Heart right ventricle (tissue), 16 donors: ENCODE data around the gene RPGRIP1. TPM values are rescaled to one million over a fixed set of nuclear protein-coding genes. Genes with fewer than 3 reads are reported as not detected.

Source experiments
- ATAC-seq, 8 donors: fragments of 200-7000 bp; cut with Tn5 transposase; one replicate each; pipeline ENCODE4 v1.9.1; 2020; ENCODE audit warnings: mild to moderate bottlenecking in 8 of 8, moderate library complexity in 8 of 8, moderate number of reproducible peaks in 1 of 8
- DNase-seq, 2 donors: peaks; one replicate each; pipeline ENCODE4 v3.0.0-alpha.2; 2020
- H3K27ac ChIP-seq, 10 donors: fragments of 200-600 bp; sonication (generic) in 2 of 10; one replicate each; pipeline versions ENCODE4 v1.5.0 to v1.8.0; 2020 to 2022; ENCODE audit warnings: mild to moderate bottlenecking in 3 of 10
- H3K27me3 ChIP-seq, 7 donors: fragments of 200-600 bp; one replicate each; pipeline ENCODE4 v1.8.0; 2021 to 2022; ENCODE audit warnings: mild to moderate bottlenecking in 2 of 7
- H3K36me3 ChIP-seq, 9 donors: fragments of 200-600 bp; sonication (generic) in 1 of 9; one replicate each; pipeline versions ENCODE4 v1.5.0 to v1.8.0; 2020 to 2022; ENCODE audit warnings: mild to moderate bottlenecking in 2 of 9
- H3K4me1 ChIP-seq, 9 donors: fragments of 200-600 bp; sonication (generic) in 1 of 9; one replicate each; pipeline versions ENCODE4 v1.5.0 to v1.8.0; 2020 to 2022; ENCODE audit warnings: mild to moderate bottlenecking in 4 of 9
- H3K4me3 ChIP-seq, 10 donors: fragments of 200-600 bp; sonication (generic) in 2 of 10; one replicate each; pipeline versions ENCODE4 v1.5.0 to v1.8.0; 2020 to 2022; ENCODE audit warnings: mild to moderate bottlenecking in 7 of 10, moderate library complexity in 2 of 10
- H3K9me3 ChIP-seq, 11 donors: fragments of 200-600 bp in 10 of 11; sonication (generic) in 2 of 11; one replicate each; pipeline versions ENCODE4 v1.5.0 to v1.8.0; 2013 to 2022; ENCODE audit warnings: mild to moderate bottlenecking in 2 of 11, control low read depth in 1 of 11, moderate library complexity in 1 of 11
- CTCF ChIP-seq, 9 donors: fragments of 200-600 bp; sonication (generic) in 2 of 9; IDR thresholded peaks; one replicate each; pipeline versions ENCODE4 v1.5.0 to v1.8.0; 2021 to 2022; ENCODE audit warnings: antibody characterized with exemption in 9 of 9, mild to moderate bottlenecking in 5 of 9, moderate library complexity in 1 of 9
- WGBS, 2 donors: extraction: QIAGEN DNeasy Blood & Tissue Kit; methylation state at CpG; one replicate each; pipeline ENCODE4 v1.1.7; 2013; ENCODE audit warnings: inconsistent platforms in 1 of 2; 5-methylcytosine and 5-hydroxymethylcytosine counted together
- intact Hi-C, 10 donors: fragments of 100-400 bp; cut with DNase I; formaldehyde crosslinking; loops; one replicate each; pipeline versions ENCODE4 v1.11.1 to v1.14.2; 2022
- polyA plus RNA-seq, 2 donors: library from polyadenylated mRNA; stranded (reverse); fragments of 200-250 nt; gene quantifications; one replicate each; pipeline ENCODE4 v1.2.3, GENCODE V29; 2013
- total RNA-seq, 10 donors: library from RNA; stranded (reverse); fragmentation: NEBNext Ultra II Directional in 3 of 10; extraction: Animal tissue kit (Norgen Biotek cat#: 25700) in 3 of 10; gene quantifications; one replicate each; pipeline versions ENCODE4 v1.2.1 to v1.2.4, GENCODE V29; 2021 to 2023
- donor health status: Arrhythmogenic right ventricular cardiomyopathy.
- donor health status: ischemic (EF 13 %, LVEDD 7.1; RV severe dilation, severe dysfunction).
- donor health status: healthy with polysubstance abuse.
- donor health status: DM: no; HTN: yes; CAD: no.
- donor health status: DM: no; HTN: no; CAD: no.
- donor health status: ischemic (EF 25% LVEDD 6.9; RV normal size, moderate dysfunction).
- donor health status: ischemic (EF 25% LVEDD 5.7; RV mildly dilated, moderate dysfunction).
- donor health status: healthy.
- donor health status: DM: yes; HTN: yes; CAD: no.
- donor health status: Ischemic cardiomyopathy.
- donor health status: ischemic (EF 35%, LVEDD 5.7; RV mildly dilated, moderate dysfunction).
- donor health status: nonischemic (EF 11% LVEDD 7.7; RV severe dilation, severe dysfunction).
- donor health status: DM: yes; HTN: yes; CAD: no.
- donor health status: PGD.
- donor health status: ischemic (EF 29% LVEDD 5.4; RV normal size, mild dysfunction).
- donor health status: nonischemic (EF 23%, LVEDD 6.1; RV moderate dilation, normal function).

RPGRIP1 gene
- total and polyA plus RNA-seq, 12 donors: 0.12 to 0.85 (median 0.34) TPM; not detected in 1

GRCh38 chr14:21241218-21241819 is 38.6 kb upstream of the RPGRIP1 start:
- 87 to 88% methylated on average over 1 of the region's 1 CpG for WGBS, 2 donors
- H3K36me3 ChIP-seq: peaks cover 0 to 89% (median 8%) of the 10 kb centered on the region in 9 donors
- intact Hi-C loops: loop anchor here in 4 of 10 donors (5.0 to 10.0 kb wide), 2 partner anchors 141 to 143 kb away; partner anchors contain the start of gene SUPT16H (in 4 of the 4)

GRCh38 chr14:21244544-21244943 is 35.3 kb upstream of the RPGRIP1 start:
- Histone ChIP-seq H3K27ac (no peak overlapping the region), H3K36me3 (peaks cover 0 to 89% (median 9%) of the 10 kb centered on the region in 9 donors), H3K4me1 (peaks cover 7 to 91% (median 32%) of the 10 kb centered on the region in 9 donors), H3K27me3 (no peaks in the 10 kb centered on the region), H3K4me3 (no peak overlapping the region), H3K9me3 (no peaks in the 10 kb centered on the region)
- TF ChIP-seq CTCF (IDR thresholded peaks at IDR 0.05): no peak
- DNase-seq: no peak
- WGBS, 2 donors: 88 to 89% methylated on average over 7 of the region's 7 CpGs
- intact Hi-C loops: loop anchor here in 4 of 10 donors (5.0 to 10.0 kb wide), 2 partner anchors 138 to 140 kb away; partner anchors contain the start of gene SUPT16H (in 4 of the 4)
- no peak for ATAC-seq

More at GRCh38 chr14:21241218-21241819, 38.6 kb upstream of the RPGRIP1 start:
- TF ChIP-seq CTCF (IDR thresholded peaks at IDR 0.05): peak in 8 of 9 donors; percentile 22 to 59 (median 46)
- Histone ChIP-seq H3K4me1 (peaks cover 10 to 87% (median 49%) of the 10 kb centered on the region in 9 donors), H3K9me3 (no peaks in the 10 kb centered on the region), H3K27ac (peak overlapping the region in 1 of 10 donors; percentile 52), H3K27me3 (no peaks in the 10 kb centered on the region), H3K4me3 (no peak overlapping the region)
- no peak for ATAC-seq
- DNase-seq: no peak

- intact Hi-C loops: loop anchor here in 2 of 10 donors (10.0 kb wide), 1 partner anchor 139 kb away; the partner anchor contains the start of gene SUPT16H (in 2 of the 2)
- H3K27ac ChIP-seq: peak overlapping the region in 1 of 10 donors; percentile 48
- H3K4me1 ChIP-seq: peaks cover 7 to 79% (median 20%) of the 10 kb centered on the region in 9 donors
Observed at GRCh38 chr14:21245813-21246212, 34.1 kb upstream of the RPGRIP1 start.

GRCh38 chr14:21248338-21248737 is 31.5 kb upstream of the RPGRIP1 start:
- ATAC-seq: no peak
- WGBS, 2 donors: 93 to 94% methylated on average over 1 of the region's 1 CpG
- Histone ChIP-seq H3K9me3 (no peaks in the 10 kb centered on the region), H3K4me1 (peaks cover 3 to 66% (median 22%) of the 10 kb centered on the region in 9 donors), H3K36me3 (peaks cover 0 to 100% (median 26%) of the 10 kb centered on the region in 9 donors), H3K4me3 (no peak overlapping the region), H3K27me3 (no peaks in the 10 kb centered on the region), H3K27ac (no peak overlapping the region)
- TF ChIP-seq CTCF (IDR thresholded peaks at IDR 0.05): no peak
- intact Hi-C loops: loop anchor here in 2 of 10 donors (1.0 to 10.0 kb wide), 2 partner anchors 20 to 136 kb away; partner anchors contain the start of gene SUPT16H (in 2 of the 2)
- DNase-seq: no peak

More at GRCh38 chr14:21245813-21246212, 34.1 kb upstream of the RPGRIP1 start:
- no peaks in the 10 kb centered on the region for H3K9me3 ChIP-seq
- 97% methylated on average over 7 of the region's 7 CpGs for WGBS, 2 donors
- H3K27me3 ChIP-seq: no peaks in the 10 kb centered on the region
- peaks cover 0 to 90% (median 21%) of the 10 kb centered on the region in 9 donors for H3K36me3 ChIP-seq
- TF ChIP-seq CTCF (IDR thresholded peaks at IDR 0.05): no peak
- ATAC-seq: peak in 1 of 8 donors; percentile 5
- DNase-seq: no peak
- H3K4me3 ChIP-seq: no peak overlapping the region
